NCI-H446 (cell line): ENCODE data around the gene EN2.

Source experiments
- DNase-seq, 2 experiments: peaks; one replicate each; lab custom pipeline; 2025; lab: John Stamatoyannopoulos, UW

EN2 gene

DNA sequence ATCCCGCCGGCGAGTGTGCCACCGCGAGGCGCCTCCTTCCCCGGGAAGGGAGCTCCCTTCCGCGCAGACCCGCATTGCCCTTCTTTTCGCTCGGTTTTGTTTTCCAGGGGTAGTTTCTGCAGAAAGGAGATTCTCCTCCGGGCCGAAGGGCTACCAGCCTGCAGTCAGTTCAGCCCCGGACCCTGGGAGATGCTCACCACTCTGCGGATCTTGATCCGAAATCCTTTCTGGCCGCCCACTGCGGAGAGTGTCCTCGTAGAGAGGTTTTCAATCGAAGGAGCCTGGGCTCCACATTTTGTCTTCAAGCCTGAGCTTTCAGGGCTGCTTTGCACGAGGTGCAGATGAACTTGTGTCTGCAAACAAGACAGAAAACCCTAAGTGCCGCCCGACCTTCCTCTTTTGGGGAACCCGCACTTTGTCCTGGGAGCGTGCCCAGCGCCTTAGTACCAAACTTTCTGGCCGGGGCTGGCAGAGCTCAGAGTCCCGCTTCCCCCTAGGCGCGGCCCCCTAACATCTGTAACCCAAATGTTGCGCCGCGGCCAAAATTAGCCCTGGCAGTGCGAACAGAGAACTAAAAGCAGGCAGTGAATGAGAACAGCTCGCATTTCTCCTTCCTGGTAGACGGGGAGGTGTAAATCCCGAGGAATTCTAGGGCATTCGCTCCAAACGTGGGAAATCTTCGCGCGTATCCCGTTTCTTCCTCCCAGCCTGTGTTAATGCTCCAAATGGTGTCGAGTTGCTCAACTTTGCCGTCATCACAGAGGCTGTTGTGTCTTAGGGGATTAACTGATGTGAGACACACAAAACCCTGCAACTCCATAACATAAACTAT, 6.7 kb upstream of the EN2 start:
- DNase-seq, result no peak

DNA sequence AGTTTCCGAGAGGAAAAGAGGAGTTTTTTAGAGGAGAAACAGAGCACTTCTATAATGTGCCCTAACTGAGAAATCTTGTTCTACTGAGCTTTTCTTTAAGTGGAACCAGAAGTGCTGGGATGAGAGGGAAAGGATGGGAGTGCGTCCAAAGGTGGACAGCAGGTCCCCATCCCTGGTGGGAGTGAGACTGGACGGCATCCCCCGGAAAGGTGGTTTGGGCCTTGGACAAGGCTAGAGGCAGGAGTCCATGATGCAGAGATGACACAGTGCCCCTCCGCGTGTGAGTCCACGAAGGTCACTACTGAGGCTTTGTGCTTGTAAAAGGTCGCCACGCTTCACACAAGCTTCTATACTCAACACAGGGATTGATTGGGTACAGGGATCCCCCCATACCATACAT, 6.1 kb upstream of the EN2 start:
- no peak for DNase-seq

DNA sequence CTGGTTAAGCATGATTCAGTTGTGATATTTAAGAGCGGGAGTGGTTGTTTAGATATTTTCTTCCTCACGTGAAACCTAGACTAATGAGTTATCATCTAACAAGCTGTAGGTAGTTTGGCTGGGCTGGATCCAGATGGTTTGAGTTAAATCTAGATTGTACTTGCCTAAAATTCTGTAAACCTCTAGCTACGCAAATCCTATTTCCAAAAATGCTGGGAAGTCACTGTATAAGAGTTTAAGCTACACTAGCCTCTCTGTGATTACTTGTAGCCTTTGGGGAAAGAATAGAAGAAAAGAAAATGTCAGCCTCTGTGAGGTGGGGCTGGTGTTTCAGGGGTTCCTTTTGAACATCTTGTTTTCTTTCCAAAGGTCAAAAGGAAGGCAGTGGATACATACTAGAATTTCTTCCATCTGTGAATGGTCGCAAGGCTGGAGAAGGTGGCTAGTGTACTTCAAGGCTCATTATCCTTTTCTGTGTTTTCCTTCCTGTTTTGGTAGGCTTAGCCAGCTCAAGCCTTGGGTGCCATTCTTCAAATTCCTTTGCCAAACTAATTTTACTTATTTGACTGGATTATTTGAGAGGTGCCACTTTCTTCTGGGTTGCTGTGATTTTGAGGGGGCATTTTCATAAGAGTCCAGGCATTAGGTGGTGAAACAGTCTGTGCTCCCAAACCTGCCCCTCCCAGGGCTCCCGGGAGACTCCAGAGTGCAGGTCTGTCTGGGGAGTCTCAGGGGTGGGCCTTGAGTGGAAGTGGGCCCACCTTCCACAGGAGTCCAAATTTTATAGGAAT, 5.2 kb upstream of the EN2 start:
- no peak for DNase-seq

DNA sequence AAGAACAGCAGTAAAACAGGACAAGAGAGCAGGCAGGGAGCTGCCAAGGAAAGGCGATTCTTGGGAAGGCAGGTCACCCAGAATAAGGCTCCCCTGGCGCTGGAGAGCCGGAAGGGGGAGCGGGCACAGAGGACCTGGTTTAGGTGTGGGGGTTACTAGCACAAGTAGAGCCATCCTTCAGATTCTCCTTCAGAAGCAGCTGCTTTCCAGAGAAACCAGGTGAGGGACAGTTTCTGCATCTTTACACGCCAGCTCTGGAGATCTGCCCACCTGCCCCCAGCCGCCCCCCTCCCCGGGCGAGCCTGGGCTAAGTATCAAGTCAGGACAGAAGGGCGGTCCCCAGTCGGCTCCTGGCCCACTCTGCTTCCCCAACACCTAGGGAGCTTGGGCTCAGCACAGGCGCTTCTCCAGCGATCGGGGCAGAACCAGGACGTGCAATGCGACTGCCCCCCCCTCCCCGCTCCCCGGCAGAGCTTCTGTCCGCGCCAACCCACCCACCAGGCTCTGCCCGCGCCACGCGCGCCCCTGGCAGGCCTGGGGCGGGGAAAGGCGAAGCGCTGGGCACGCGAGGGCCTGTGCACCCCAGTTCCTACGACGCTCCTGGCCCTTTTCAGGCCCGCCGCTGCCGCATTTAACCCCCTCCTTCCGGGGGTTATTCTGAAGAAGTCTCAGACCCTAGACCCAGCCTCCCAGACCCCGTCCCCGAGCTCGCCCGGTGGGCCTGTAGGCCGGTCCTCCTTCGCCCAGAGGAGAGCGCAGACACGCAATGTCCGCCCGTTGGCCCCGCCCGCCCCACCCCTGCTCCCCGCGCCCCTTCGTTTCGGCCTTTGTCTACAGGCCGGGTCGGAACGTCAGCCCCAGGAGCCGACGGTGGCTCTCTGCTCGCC, 4.4 kb upstream of the EN2 start:
- DNase-seq, result no peak

DNA sequence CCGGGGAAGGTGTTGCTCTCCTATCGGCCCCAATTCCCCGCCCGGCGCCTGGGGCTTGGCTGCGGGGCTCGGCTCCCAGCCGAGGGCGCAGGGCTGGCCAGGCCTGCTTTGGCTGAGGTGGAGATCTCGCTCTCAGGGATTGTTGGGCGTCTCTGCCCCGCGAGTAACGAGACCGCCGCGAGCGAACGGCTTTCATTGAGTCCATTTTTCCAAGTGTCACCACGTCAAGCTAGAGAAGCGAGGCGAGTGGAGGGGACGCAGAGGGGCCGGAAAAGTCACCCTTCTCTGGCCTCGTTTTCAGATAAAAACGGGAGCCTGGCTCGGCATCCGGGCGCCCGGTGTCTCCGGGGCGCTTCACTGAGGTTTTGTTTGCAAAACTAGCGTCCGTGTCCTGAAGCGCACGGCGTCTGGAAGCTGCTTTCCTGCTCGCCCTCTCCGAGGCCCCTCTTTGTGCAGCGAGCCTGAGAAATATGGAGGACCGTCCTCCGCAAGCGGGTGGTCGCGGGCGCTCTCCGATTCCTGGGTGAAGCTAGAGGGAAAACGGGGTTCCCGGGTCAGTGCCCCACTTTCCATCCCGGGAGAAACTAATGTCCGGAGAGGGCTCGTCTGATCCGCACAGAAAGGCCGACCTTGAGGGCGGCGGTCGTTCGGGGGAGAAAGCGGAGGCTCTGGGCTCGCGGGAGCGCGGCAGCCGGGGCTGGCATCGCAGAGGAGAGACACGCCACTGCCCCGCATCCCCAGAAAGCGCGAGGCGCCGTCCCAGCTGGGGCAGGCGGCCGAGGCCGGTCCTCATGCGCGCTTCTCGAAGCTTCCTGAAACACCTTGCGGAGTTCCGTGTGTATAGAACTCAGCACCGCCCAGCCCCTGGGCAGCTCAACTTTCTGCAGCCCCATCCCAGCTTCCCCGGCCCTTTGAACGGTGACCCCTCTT, 3.5 kb upstream of the EN2 start:
- no peak for DNase-seq

DNA sequence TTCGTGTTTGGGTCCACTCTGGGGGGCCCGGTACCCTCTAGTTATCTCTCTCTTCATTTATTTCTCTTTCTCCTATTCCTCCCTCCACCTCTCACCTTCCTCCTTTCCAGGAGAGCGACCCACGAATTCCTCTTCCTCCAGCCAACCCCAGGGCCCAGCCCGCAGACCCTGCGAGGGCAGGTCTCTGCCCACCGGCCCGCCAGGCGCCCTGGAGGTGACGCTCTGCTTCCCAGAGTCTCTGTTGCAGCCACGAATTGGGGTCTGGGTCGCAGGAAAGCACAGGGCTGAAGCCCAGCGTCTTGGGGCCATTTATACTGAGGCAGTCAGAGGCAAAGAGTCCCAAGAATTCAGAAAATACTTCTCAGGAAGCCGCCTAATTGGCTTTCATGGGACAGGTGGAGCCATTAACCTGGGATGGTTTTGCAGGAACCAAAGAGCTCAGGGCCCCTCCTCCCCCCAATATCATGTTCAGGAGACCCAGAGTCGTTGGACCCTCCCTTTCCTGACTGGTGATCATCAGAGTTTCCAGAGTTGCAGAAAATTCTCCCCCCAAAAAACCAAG, 2.7 kb upstream of the EN2 start:
- DNase-seq, result no peak

DNA sequence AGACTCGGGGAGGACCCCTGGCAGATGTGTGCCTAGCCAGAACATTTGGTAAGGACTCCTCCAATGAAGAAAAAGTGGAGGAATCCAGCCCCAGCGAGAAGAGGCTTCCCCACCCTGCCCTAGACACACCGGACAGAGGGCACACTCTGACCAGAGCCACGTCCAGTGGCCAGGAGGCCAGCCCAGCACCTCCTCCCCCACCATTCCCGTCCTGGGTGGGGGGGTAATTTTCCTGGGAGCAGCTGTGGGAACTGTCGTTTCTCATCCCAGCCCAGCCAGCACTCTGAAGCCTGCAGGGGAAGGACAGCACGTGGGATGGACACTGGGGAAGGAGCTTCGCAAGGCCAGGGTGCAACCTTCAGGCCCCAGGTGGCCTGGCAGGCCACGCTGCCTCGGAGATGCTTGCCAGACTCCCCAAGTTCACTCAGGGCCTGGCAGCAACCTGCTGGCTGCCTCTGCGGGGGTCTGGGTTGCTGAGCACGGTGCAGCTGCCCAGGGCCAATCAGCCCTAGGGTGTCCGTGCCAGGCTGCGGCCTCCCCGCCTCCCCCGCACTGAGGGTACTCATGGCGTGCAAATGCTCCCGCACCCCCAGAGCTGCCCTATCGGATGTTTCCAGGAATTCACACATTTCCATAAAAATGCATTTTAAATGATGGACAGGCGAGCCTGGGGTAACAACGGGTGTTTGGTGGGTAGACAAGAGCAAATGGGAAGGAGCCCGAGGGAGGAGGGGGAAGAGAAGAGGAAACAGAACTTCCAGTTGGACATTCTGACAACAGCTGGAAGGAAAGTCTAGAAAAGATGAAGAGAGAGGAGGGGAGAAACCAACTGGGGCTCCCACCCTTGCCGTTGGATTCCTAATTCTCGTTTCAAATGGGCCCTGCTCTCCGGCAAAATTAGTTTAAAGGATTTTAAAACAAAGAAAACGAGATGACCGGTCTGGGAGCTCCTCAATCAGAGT, 1.9 kb upstream of the EN2 start:
- DNase-seq, result no peak

DNA sequence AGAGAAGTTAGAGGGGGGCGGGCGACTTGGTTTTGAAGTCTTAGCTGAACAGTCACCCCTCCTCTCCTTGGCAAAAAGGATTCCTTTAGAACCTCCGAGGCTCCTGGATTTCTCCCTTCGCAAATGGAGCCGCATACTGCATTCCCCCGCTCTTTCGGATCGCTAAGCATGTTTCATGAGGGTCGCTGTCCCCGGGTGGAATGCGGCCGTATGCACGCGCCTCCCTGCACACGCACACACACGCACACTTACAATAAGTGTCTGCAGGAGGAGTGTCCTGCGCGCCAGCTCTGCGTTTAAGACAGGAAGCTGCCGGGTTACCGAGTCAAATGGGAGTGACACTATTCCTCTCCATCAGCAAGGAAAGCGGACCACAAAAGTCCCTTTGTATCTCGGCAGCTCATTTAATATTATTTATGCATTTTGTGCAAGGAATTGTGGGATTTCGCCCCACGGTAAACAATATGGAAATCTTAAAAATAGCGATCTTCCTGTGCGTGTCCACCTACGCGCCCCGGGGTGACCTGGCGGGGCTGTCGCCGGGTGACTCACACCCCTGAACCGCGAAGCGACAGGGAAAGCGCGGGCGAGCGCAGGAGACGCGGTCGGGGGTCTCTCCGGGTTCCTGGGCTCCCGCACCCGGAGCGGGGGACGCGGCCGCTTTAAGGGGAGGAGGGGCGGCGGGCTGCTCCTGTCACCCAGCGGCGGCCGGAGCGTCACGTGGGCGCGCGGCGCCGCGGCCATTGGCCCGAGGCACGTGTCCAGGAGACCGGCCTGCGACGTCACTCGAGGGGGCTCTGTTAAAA, 988 bp upstream of the EN2 start:
- peak in 1 of 2 experiments; percentile 34 for DNase-seq

DNA sequence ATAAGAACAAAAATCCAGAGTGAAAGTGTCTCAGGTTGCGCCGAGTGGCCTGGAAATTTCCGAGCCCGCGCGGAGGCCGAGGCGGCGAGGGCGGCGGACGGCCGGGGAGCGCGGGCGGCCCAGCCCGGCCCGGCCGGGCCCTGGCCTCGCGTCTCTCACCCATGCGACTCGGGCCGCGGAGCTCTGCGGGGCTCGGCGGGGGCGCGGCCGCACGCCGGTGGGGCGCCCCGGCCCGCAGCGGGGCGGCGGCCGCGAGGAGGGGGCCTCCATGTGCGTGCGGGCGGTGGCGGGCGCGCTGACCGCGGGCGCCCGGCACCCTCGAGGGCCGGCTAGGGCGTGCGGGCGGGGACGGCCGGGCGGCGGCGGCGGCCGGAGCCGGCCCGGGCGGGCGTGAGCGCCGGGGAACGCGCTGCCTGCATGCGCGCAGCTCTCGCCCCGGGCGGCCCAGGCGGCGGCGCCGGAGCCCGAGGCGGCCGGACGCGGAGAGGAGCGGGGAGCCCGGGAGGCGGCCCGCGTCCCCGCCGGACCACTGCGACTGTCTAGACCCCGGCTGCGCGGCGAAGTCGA, 302 bp upstream of the EN2 start:
- DNase-seq, result no peak

DNA sequence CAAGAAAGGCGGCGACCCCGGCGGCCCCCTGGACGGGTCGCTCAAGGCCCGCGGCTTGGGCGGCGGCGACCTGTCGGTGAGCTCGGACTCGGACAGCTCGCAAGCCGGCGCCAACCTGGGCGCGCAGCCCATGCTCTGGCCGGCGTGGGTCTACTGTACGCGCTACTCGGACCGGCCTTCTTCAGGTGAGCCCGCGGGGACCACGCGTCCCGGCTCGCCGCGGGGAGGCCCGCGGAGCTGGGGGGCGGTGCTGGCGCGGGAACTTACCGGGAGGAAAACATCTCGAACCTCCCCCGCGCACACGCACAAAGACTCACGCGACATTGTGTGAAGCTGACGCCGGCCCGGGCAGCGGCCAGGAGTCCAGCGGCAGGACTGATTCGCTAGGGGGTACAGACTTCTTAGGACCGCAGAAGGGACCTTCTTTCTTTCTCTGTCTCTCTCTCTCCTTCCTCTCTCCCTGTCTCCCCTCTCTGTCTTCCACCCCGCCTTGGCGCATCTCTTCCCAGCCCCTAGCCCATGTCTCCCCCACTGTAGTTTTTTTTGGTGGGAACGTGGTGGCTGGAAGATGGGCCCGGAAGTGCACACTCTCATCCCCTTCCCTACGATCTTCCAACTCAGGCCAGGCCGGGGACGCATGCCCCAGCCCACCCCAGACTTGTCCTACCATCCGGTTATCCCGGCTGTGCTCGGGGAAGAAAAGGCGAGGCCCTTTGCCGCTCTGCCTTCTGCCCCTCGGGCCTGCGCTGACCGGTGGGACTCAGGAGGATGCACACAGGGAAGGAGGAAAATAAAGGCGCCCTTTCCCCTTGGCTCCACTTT, 1.2 kb downstream of the EN2 start:
- DNase-seq, result no peak

DNA sequence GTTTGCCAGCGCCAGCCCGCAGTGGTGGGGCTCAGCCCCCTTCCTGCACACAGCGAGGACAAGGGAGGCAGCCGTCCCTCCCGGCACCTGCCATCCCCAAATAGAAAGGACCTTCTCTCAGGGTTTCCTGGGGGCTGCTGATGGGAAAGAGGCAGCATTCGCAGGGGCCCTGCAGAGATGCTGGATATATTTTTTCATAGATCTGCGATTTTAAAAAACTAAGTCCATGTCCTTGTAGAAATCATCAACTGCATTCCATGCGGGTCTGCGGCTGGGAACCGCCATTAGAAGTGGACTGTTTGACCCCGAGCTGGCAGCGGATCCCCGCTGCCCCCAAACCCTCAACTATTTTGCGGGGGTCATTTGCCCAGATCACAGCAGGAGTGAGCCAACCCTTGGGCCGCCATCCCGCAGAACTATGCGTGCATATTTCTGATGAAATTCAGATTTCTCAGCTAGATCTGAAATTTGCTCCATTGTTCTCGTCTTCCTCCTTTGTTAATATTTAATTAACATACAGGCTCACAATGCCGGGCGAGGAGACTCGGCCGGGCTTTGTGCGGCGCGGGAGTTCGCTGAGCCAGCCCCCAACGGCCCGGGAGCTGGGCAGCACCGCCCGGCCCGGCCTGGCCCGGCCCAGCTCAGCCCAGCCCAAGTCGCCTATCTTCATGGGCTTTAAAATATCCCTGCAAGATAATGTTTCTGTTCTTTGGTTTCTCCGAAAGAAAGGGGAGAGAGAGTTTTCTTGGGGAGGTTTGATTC, 2.0 kb downstream of the EN2 start:
- DNase-seq, result no peak

DNA sequence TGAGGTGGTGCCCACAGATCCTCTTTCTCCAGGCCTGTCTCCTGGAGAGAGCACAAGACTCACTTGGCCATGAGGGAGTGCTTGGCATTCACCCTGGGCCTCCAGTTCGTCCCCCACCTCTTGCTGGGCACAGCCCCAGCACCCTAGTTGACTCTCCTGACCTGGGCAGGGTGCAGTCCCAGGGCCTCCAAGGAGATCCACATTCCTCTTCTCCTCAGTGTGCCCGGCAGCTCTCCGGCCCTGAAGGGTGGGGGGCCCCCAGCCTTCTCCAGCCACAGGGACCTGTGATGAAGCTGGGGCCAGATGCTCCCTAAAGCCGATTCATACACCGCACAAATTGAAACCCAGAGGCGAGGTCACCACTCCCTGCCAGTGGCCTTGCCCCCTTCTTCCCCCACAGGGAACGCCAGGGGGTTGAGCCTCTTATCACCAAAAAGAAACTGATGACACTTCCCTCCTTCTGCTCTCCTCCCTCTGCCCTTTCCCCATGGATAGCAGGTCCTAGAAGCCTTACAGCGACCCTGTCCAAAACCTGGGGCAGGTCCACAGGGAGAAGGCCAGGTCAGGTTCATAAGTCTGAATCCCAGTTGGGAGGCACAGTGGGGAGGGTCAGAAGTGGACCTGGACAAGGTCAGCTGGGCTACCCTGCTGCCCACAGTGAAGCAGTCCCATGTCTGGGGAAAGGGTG, 3.1 kb downstream of the EN2 start:
- no peak for DNase-seq

DNA sequence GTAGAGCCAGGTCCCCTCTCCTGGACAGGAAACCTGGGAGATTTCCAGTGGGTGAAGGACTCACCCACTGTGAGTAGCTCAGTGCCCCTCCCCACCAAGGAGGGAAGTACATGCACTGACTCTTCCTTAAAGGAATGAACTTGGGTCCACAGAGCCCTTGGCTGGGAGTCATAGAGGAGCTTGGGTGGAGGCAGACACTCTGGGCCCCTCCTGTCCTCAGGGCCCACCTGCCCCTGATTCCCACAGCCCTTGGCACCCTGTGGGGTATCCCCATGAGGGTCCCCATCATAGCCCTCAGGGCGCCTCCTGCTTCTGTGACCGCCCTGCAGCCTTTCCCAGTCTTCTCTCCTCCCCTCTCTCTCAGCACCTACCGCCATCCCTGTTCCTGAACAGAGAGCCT, 3.7 kb downstream of the EN2 start:
- no peak for DNase-seq

DNA sequence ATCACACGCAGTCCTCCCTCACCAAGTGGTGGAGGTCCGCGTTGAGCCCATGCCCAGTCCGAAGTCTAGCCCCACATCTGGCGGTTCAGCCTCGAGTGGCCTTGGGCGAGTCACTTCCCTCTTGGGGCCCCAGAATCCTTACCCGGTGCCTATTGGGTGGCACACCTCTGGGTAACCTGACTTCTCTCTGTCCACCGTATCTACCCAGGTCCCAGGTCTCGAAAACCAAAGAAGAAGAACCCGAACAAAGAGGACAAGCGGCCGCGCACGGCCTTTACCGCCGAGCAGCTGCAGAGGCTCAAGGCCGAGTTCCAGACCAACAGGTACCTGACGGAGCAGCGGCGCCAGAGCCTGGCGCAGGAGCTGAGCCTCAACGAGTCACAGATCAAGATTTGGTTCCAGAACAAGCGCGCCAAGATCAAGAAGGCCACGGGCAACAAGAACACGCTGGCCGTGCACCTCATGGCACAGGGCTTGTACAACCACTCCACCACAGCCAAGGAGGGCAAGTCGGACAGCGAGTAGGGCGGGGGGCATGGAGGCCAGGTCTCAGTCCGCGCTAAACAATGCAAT, 4.3 kb downstream of the EN2 start:
- no peak for DNase-seq

DNA sequence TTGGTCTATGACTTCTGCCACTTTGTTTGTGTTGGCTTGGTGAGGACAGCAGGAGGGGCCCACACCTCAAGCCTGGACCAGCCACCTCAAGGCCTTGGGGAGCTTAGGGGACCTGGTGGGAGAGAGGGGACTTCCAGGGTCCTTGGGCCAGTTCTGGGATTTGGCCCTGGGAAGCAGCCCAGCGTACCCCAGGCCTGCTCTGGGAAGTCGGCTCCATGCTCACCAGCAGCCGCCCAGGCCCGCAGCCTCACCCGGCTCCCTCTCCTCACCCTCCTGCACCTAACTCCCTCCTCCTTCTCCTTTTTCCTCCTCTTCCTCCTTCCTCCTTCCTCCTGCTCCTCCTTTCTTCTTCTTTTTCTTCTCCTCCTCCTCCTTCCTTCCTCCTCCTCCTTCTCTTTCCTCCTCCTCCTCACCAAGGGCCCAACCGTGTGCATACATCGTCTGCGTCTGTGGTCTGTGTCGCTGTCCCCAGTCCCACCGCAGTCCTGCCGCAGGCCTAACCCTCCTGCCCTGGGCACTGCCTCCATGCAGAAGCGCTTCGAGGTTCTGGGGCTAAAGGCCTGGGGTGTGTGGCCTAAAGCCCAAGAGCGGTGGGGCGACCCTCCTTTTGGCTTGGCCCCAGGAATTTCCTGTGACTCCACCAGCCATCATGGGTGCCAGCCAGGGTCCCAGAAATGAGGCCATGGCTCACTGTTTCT, 5.3 kb downstream of the EN2 start:
- DNase-seq, result no peak
